ENCODE results near the gene ALKBH8. TPM values are rescaled to one million over a fixed set of nuclear protein-coding genes. Genes with fewer than 3 reads are reported as not detected.
"Not testable (repeated sequence)": the region's sequence is repeated elsewhere in the genome, so short reads cannot be mapped to it uniquely, and the experiment has no call there.

ALKBH8 gene
- total RNA-seq, 2 experiments from 2014 or later = 13.3 to 13.4 TPM

GRCh38 chr11:107501713-107502112 is 63.8 kb downstream of the ALKBH8 start:
- ATAC-seq = no peak
- intact Hi-C loops (cut with micrococcal nuclease) = no loop called here
- no peaks in the 10 kb centered on the region for H3K27me3 Mint-ChIP-seq
- DNase-seq = no peak
- no peak for TF ChIP-seq CTCF (IDR thresholded peaks at IDR 0.05)
- H3K4me1 Mint-ChIP-seq (ENCODE audit: low read depth) = no peaks in the 10 kb centered on the region
- CTCF ChIA-PET = no interaction called here
- peaks cover 54% of the 10 kb centered on the region for H3K36me3 Mint-ChIP-seq (ENCODE audit: low read depth)
- H3K27ac Mint-ChIP-seq = no peak overlapping the region
- no peak overlapping the region for H3K4me3 Mint-ChIP-seq
- peaks cover 14% of the 10 kb centered on the region for H3K9me3 Mint-ChIP-seq
- POLR2A ChIA-PET = no interaction called here

- H3K9me3 Mint-ChIP-seq; H3K4me1 Mint-ChIP-seq (ENCODE audit: low read depth); ATAC-seq; POLR2A ChIA-PET; H3K4me3 Mint-ChIP-seq; DNase-seq; H3K27ac Mint-ChIP-seq; CTCF ChIA-PET; intact Hi-C loops (cut with micrococcal nuclease); H3K27me3 Mint-ChIP-seq: not testable (repeated sequence)
- H3K36me3 Mint-ChIP-seq (ENCODE audit: low read depth) = peaks cover 19% of the 10 kb centered on the region
Observed at GRCh38 chr11:107497371-107497770, 68.2 kb downstream of the ALKBH8 start.

DNA sequence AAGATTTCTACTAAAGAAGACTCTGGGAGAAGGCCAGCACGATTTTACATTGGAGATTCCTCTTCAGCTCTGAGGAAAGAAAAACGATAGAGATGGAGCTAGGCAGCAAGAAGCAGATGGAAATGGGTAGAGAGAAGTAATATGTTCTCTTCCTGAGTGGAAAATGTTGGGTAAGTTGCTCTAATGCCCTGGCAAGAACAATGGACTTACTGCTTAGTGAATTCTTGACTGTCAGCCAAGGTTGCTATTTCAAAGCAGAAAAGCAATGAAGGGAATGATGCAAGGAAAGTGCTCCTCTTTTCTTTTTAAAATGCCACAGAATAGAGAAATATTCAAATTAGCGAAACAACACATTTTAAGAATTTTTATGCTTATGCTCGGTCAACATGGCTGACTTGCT is 69.5 kb downstream of the ALKBH8 start:
- Mint-ChIP-seq H3K9me3 (peaks cover 1% of the 10 kb centered on the region), H3K27ac (no peak overlapping the region), H3K4me1 (ENCODE audit: low read depth) (no peaks in the 10 kb centered on the region), H3K4me3 (no peak overlapping the region), H3K27me3 (peaks cover 1% of the 10 kb centered on the region), H3K36me3 (ENCODE audit: low read depth) (peaks cover 7% of the 10 kb centered on the region)
- DNase-seq (no peak), ATAC-seq (no peak)
- ChIA-PET CTCF (interaction anchor here (0.6 kb wide), 1 partner anchor 73 kb away, joined by 3 read pairs; no protein-coding TSS in a partner anchor), POLR2A (no interaction called here)
- intact Hi-C loops (cut with micrococcal nuclease) = no loop called here
- no peak for TF ChIP-seq CTCF (IDR thresholded peaks at IDR 0.05)

- Mint-ChIP-seq H3K9me3 (peaks cover 1% of the 10 kb centered on the region), H3K27ac (no peak overlapping the region), H3K27me3 (peaks cover 3% of the 10 kb centered on the region), H3K4me3 (no peak overlapping the region), H3K4me1 (ENCODE audit: low read depth) (no peaks in the 10 kb centered on the region), H3K36me3 (ENCODE audit: low read depth) (peaks cover under 1% of the 10 kb centered on the region)
- intact Hi-C loops (cut with micrococcal nuclease) = no loop called here
- ATAC-seq (no peak), DNase-seq (no peak)
- POLR2A ChIA-PET = no interaction called here
- CTCF ChIA-PET = no interaction called here
- TF ChIP-seq CTCF (IDR thresholded peaks at IDR 0.05) = no peak
Observed at GRCh38 chr11:107494055-107494454, 71.5 kb downstream of the ALKBH8 start.

- POLR2A ChIA-PET = no interaction called here
- no peak overlapping the region for H3K4me3 Mint-ChIP-seq
- CTCF ChIA-PET = no interaction called here
- TF ChIP-seq CTCF (IDR thresholded peaks at IDR 0.05) = no peak
- no peak for ATAC-seq
- peaks cover 7% of the 10 kb centered on the region for H3K27me3 Mint-ChIP-seq
- intact Hi-C loops (cut with micrococcal nuclease) = no loop called here
- DNase-seq = no peak
- H3K9me3 Mint-ChIP-seq = peaks cover 1% of the 10 kb centered on the region
- H3K36me3 Mint-ChIP-seq (ENCODE audit: low read depth) = no peaks in the 10 kb centered on the region
- no peaks in the 10 kb centered on the region for H3K4me1 Mint-ChIP-seq (ENCODE audit: low read depth)
- H3K27ac Mint-ChIP-seq = no peak overlapping the region
Observed at GRCh38 chr11:107493117-107493516, 72.4 kb downstream of the ALKBH8 start.

GRCh38 chr11:107490836-107491235 is 74.7 kb downstream of the ALKBH8 start:
- ChIA-PET POLR2A (no interaction called here), CTCF (no interaction called here)
- TF ChIP-seq CTCF (IDR thresholded peaks at IDR 0.05) = no peak
- Mint-ChIP-seq H3K9me3 (no peaks in the 10 kb centered on the region), H3K4me3 (no peak overlapping the region), H3K27ac (no peak overlapping the region), H3K36me3 (ENCODE audit: low read depth) (no peaks in the 10 kb centered on the region), H3K27me3 (peaks cover 9% of the 10 kb centered on the region), H3K4me1 (ENCODE audit: low read depth) (no peaks in the 10 kb centered on the region)
- no peak for ATAC-seq
- intact Hi-C loops (cut with micrococcal nuclease) = no loop called here
- no peak for DNase-seq

Data from activated CD8-positive, alpha-beta T cell treated with anti-CD3 and anti-CD28 coated beads for 36 hours (primary cell).